HEK293T (cell line): ENCODE measurements around the gene GRIA4.

Experiments used
- CTCF ChIA-PET: fragments of 350-600 bp; formaldehyde crosslinking; extraction: SDS; loops from one replicate; lab custom pipeline; 2021; ENCODE audit warnings: antibody characterized with exemption, inconsistent platforms; lab: Yijun Ruan, JAX
- POLR2A ChIA-PET: fragments of 350-600 bp; formaldehyde crosslinking; extraction: SDS; loops from one replicate; lab custom pipeline; 2020; ENCODE audit warnings: antibody characterized with exemption, inconsistent platforms; lab: Yijun Ruan, JAX
- DNase-seq: peaks from one replicate; pipeline ENCODE4 v3.0.0; 2012; ENCODE audit warnings: mixed read lengths; ENCODE audit errors: extremely low spot score
- ARNT ChIP-seq: fragments of 450-650 bp; IDR thresholded peaks from 2 replicates; pipeline ENCODE4 v1.6.1; 2017; ENCODE audit warnings: mild to moderate bottlenecking
- BHLHE40 ChIP-seq: fragments of 450-650 bp; IDR thresholded peaks from 2 replicates; pipeline ENCODE4 v1.6.1; 2016; ENCODE audit warnings: mild to moderate bottlenecking, moderate library complexity, borderline replicate concordance
- CTBP1 ChIP-seq: fragments of 450-650 bp; IDR thresholded peaks from 2 replicates; pipeline ENCODE4 v1.6.1; 2016; ENCODE audit warnings: borderline replicate concordance
- ELF4 ChIP-seq: fragments of 450-650 bp; IDR thresholded peaks from 2 replicates; pipeline ENCODE4 v1.6.1; 2017; ENCODE audit warnings: antibody characterized with exemption
- FOXA1 ChIP-seq: fragments of 450-650 bp; IDR thresholded peaks from 2 replicates; pipeline ENCODE4 v1.6.1; 2016; ENCODE audit warnings: mild to moderate bottlenecking
- FOXK2 ChIP-seq: fragments of 450-650 bp; IDR thresholded peaks from 2 replicates; pipeline ENCODE4 v1.6.1; 2016; ENCODE audit warnings: mild to moderate bottlenecking
- FOXM1 ChIP-seq: fragments of 450-650 bp; IDR thresholded peaks from 2 replicates; pipeline ENCODE4 v1.6.1; 2017; ENCODE audit warnings: mild to moderate bottlenecking, borderline replicate concordance
- HDGF ChIP-seq: fragments of 450-650 bp; IDR thresholded peaks from 2 replicates; pipeline ENCODE4 v1.6.1; 2017; ENCODE audit warnings: antibody characterized with exemption, borderline replicate concordance
- L3MBTL2 ChIP-seq: fragments of 450-650 bp; conservative IDR thresholded peaks from 2 replicates; pipeline ENCODE4 v1.6.1; 2016; ENCODE audit warnings: mild to moderate bottlenecking
- LEF1 ChIP-seq: fragments of 450-650 bp; IDR thresholded peaks from 2 replicates; pipeline ENCODE4 v1.6.1; 2017; ENCODE audit warnings: mild to moderate bottlenecking, borderline replicate concordance
- NFRKB ChIP-seq: fragments of 450-650 bp; IDR thresholded peaks from 2 replicates; pipeline ENCODE4 v1.6.1; 2016; ENCODE audit warnings: mild to moderate bottlenecking, moderate library complexity
- PKNOX1 ChIP-seq: fragments of 450-650 bp; IDR thresholded peaks from 2 replicates; pipeline ENCODE4 v1.6.1; 2016
- SP1 ChIP-seq: fragments of 450-650 bp; IDR thresholded peaks from 2 replicates; pipeline ENCODE4 v1.6.1; 2017
- SUZ12 ChIP-seq: fragments of 450-650 bp; IDR thresholded peaks from 2 replicates; pipeline ENCODE4 v1.6.1; 2016; ENCODE audit warnings: mild to moderate bottlenecking
- TARDBP ChIP-seq: fragments of 450-650 bp; IDR thresholded peaks from 2 replicates; pipeline ENCODE4 v1.6.1; 2016

The GRIA4 gene

GRCh38 chr11:105609832-105610781 is at the start of gene GRIA4:
GRIA4 (plus strand) TSS chr11:105610073; CDS start chr11:105610998, 925 bp downstream.
- no peak for DNase-seq
- ChIA-PET CTCF (no interaction called here), POLR2A (no interaction called here)
- TF ChIP-seq NFRKB (no peak), PKNOX1 (no peak), FOXM1 (no peak), ELF4 (no peak), SP1 (no peak)

GRCh38 chr11:105573091-105573490 is 36.8 kb upstream of the GRIA4 start:
- CTCF ChIA-PET = no interaction called here
- POLR2A ChIA-PET = no interaction called here
- TF ChIP-seq FOXK2 = no peak
- no peak for DNase-seq

- ChIA-PET POLR2A (no interaction called here), CTCF (no interaction called here)
- DNase-seq = no peak
- TF ChIP-seq LEF1 = no peak
- no peak for TF ChIP-seq FOXK2
- no peak for TF ChIP-seq NFRKB
These were observed 34.9 kb upstream of the GRIA4 start for GRCh38 chr11:105574974-105575373.

- TF ChIP-seq HDGF (no peak), SUZ12 (no peak)
- CTCF ChIA-PET = no interaction called here
- peak; percentile 6 for DNase-seq
- POLR2A ChIA-PET = no interaction called here
These were observed 32.2 kb upstream of the GRIA4 start for GRCh38 chr11:105577641-105578040.

GRCh38 chr11:105579111-105579510 is 30.8 kb upstream of the GRIA4 start:
- DNase-seq = no peak
- ChIA-PET CTCF (no interaction called here), POLR2A (no interaction called here)
- TF ChIP-seq NFRKB (no peak), L3MBTL2 (no peak), FOXK2 (no peak), FOXA1 (no peak), SUZ12 (no peak), ELF4 (no peak), SP1 (no peak), CTBP1 (no peak), PKNOX1 (no peak), BHLHE40 (no peak), FOXM1 (no peak), HDGF (no peak), LEF1 (no peak), ARNT (no peak), TARDBP (no peak)

GRCh38 chr11:105582497-105582896 is 27.4 kb upstream of the GRIA4 start:
- ChIA-PET CTCF (interaction anchor here (0.6 kb wide), 1 partner anchor 58 kb away, joined by 12 read pairs; no protein-coding TSS in a partner anchor), POLR2A (no interaction called here)
- DNase-seq = no peak
- TF ChIP-seq PKNOX1 (no peak), HDGF (no peak)

- DNase-seq = no peak
- POLR2A ChIA-PET = no interaction called here
- no peak for TF ChIP-seq L3MBTL2
- no peak for TF ChIP-seq SP1
- TF ChIP-seq NFRKB = no peak
- TF ChIP-seq SUZ12 = no peak
- no peak for TF ChIP-seq FOXM1
- TF ChIP-seq LEF1 = no peak
- TF ChIP-seq CTBP1 = no peak
- no peak for TF ChIP-seq FOXK2
- no peak for TF ChIP-seq ELF4
- TF ChIP-seq HDGF = no peak
- no peak for TF ChIP-seq PKNOX1
- TF ChIP-seq TARDBP = no peak
- CTCF ChIA-PET = no interaction called here
These were observed 21.9 kb upstream of the GRIA4 start for GRCh38 chr11:105588001-105588400.
